Mesendoderm (in vitro differentiated cells): ENCODE data around the gene PEX14.

Source experiments
- DNase-seq: peaks from one replicate; pipeline ENCODE4 v3.0.0; 2013
- H2AK5ac ChIP-seq: 2 replicates; pipeline ENCODE4 v1.6.1; 2013; ENCODE audit warnings: low read length, inconsistent platforms
- H2BK120ac ChIP-seq: 2 replicates; pipeline ENCODE4 v1.6.1; 2013; ENCODE audit warnings: low read depth, mild to moderate bottlenecking, low read length, moderate library complexity, mixed read lengths
- H2BK15ac ChIP-seq: replicated peaks from 2 replicates; pipeline ENCODE4 v1.6.1; 2013; ENCODE audit warnings: low read depth, mild to moderate bottlenecking, moderate library complexity
- H2BK5ac ChIP-seq: 2 replicates; pipeline ENCODE4 v1.6.1; 2013; ENCODE audit warnings: low read length, inconsistent platforms
- H3K18ac ChIP-seq: 2 replicates; pipeline ENCODE4 v1.6.1; 2013; ENCODE audit warnings: mild to moderate bottlenecking, low read length, mixed read lengths
- H3K23ac ChIP-seq: one replicate; pipeline ENCODE4 v1.6.1; 2013; ENCODE audit warnings: low read length
- H3K27ac ChIP-seq: 2 replicates; pipeline ENCODE4 v1.5.1; 2013; ENCODE audit warnings: low read depth, mild to moderate bottlenecking, inconsistent platforms, low read length, moderate library complexity
- H3K27me3 ChIP-seq: 2 replicates; pipeline ENCODE4 v1.6.1; 2013; ENCODE audit warnings: low read length, control low read depth, mild to moderate bottlenecking, inconsistent platforms; ENCODE audit not compliant: insufficient read depth, poor library complexity
- H3K36me3 ChIP-seq: 2 replicates; pipeline ENCODE4 v1.6.1; 2013; ENCODE audit warnings: low read length, inconsistent platforms; ENCODE audit not compliant: control insufficient read depth, insufficient read depth
- H3K4ac ChIP-seq: one replicate; pipeline ENCODE4 v1.6.1; 2013; ENCODE audit warnings: low read depth, mild to moderate bottlenecking, low read length, moderate library complexity
- H3K4me1 ChIP-seq: 2 replicates; pipeline ENCODE4 v1.6.1; 2013; ENCODE audit warnings: low read depth, low read length, inconsistent platforms; ENCODE audit not compliant: control insufficient read depth
- H3K4me2 ChIP-seq: 2 replicates; pipeline ENCODE4 v1.6.1; 2013; ENCODE audit warnings: low read length
- H3K4me3 ChIP-seq: 2 replicates; pipeline ENCODE4 v1.5.1; 2013; ENCODE audit warnings: mild to moderate bottlenecking, low read length
- H3K56ac ChIP-seq: one replicate; pipeline ENCODE4 v1.6.1; 2013; ENCODE audit warnings: low read length
- H3K79me1 ChIP-seq: 2 replicates; pipeline ENCODE4 v1.6.1; 2013; ENCODE audit warnings: low read length, inconsistent platforms
- H3K79me2 ChIP-seq: 2 replicates; pipeline ENCODE4 v1.6.1; 2013; ENCODE audit warnings: mild to moderate bottlenecking, low read length; ENCODE audit not compliant: control insufficient read depth, insufficient read depth
- H3K9ac ChIP-seq: 2 replicates; pipeline ENCODE4 v1.6.1; 2013; ENCODE audit warnings: low read length, inconsistent platforms
- H4K5ac ChIP-seq: one replicate; pipeline ENCODE4 v1.6.1; 2013; ENCODE audit warnings: low read length
- H4K8ac ChIP-seq: one replicate; pipeline ENCODE4 v1.6.1; 2013; ENCODE audit warnings: low read depth, mild to moderate bottlenecking, control low read depth, low read length, moderate library complexity
- WGBS: extraction: QIAGEN DNeasy Blood & Tissue Kit; methylation state at CpG from one replicate; pipeline ENCODE4 v1.1.7; 2013; ENCODE audit warnings: low lambda C conversion rate, missing lambda C conversion rate; ENCODE audit not compliant: insufficient coverage; ENCODE audit errors: extremely low coverage; 5-methylcytosine and 5-hydroxymethylcytosine counted together

Gene PEX14

GRCh38 chr1:10430216-10431069, 44.3 kb upstream of the PEX14 start, which contains the start of gene CENPS:
TSS of gene CENPS (plus strand) at chr1:10430433. CDS start at chr1:10430518, 85 bp downstream.
- Histone ChIP-seq H3K27ac (peak within 1 kb of the TSS; percentile 62), H3K23ac (peak within 1 kb of the TSS; percentile 10), H3K4me3 (peak within 1 kb of the TSS; percentile 81), H2BK5ac (peak within 1 kb of the TSS; percentile 38), H3K79me1 (no peaks in the 10 kb centered on the region), H3K4me2 (peak within 1 kb of the TSS; percentile 76), H3K27me3 (no peaks in the 10 kb centered on the region), H3K18ac (peak within 1 kb of the TSS; percentile 57), H3K79me2 (no peaks in the 10 kb centered on the region), H3K4me1 (peaks cover 2% of the 10 kb centered on the region), H2AK5ac (peak within 1 kb of the TSS; percentile 6), H3K9ac (peak within 1 kb of the TSS; percentile 76), H3K36me3 (peaks cover 1% of the 10 kb centered on the region), H4K8ac (no peak within 1 kb of the TSS), H3K56ac (peak within 1 kb of the TSS; percentile 97), H4K5ac (no peak within 1 kb of the TSS), H3K4ac (no peak within 1 kb of the TSS), H2BK15ac (no peak within 1 kb of the TSS), H2BK120ac (no peak within 1 kb of the TSS)
- WGBS = no CpG with 5 or more reads among the region's 95 CpGs
- peak; percentile 96 for DNase-seq

- H3K36me3 ChIP-seq = peaks cover 1% of the 10 kb centered on the region
- H4K5ac ChIP-seq = no peak overlapping the region
- H2BK5ac ChIP-seq = no peak overlapping the region
- no peaks in the 10 kb centered on the region for H3K79me1 ChIP-seq
- no peak overlapping the region for H2BK15ac ChIP-seq
- peaks cover 2% of the 10 kb centered on the region for H3K4me1 ChIP-seq
- H4K8ac ChIP-seq = no peak overlapping the region
- no peak overlapping the region for H3K27ac ChIP-seq
- no peaks in the 10 kb centered on the region for H3K79me2 ChIP-seq
- H3K4me3 ChIP-seq = peak overlapping the region; percentile 81
- no peak overlapping the region for H3K4ac ChIP-seq
- H3K18ac ChIP-seq = peak overlapping the region; percentile 24
- H3K4me2 ChIP-seq = peak overlapping the region; percentile 76
- H2BK120ac ChIP-seq = no peak overlapping the region
- peak; percentile 51 for DNase-seq
- no peak overlapping the region for H2AK5ac ChIP-seq
- peak overlapping the region; percentile 97 for H3K56ac ChIP-seq
- no peak overlapping the region for H3K23ac ChIP-seq
- peak overlapping the region; percentile 76 for H3K9ac ChIP-seq
- WGBS = no CpG with 5 or more reads among the region's 30 CpGs
- H3K27me3 ChIP-seq = no peaks in the 10 kb centered on the region
Measured at GRCh38 chr1:10431070-10431730, 43.5 kb upstream of the PEX14 start.

GRCh38 chr1:10432910-10433700, 41.6 kb upstream of the PEX14 start:
- WGBS = no CpG with 5 or more reads among the region's 14 CpGs
- Histone ChIP-seq H3K23ac (no peak overlapping the region), H3K27ac (no peak overlapping the region), H3K18ac (no peak overlapping the region), H3K4ac (no peak overlapping the region), H4K8ac (no peak overlapping the region), H4K5ac (no peak overlapping the region), H2AK5ac (no peak overlapping the region), H3K79me1 (no peaks in the 10 kb centered on the region), H3K4me3 (no peak overlapping the region), H2BK120ac (no peak overlapping the region), H2BK15ac (no peak overlapping the region), H2BK5ac (no peak overlapping the region), H3K79me2 (no peaks in the 10 kb centered on the region), H3K27me3 (no peaks in the 10 kb centered on the region), H3K4me2 (no peak overlapping the region), H3K56ac (no peak overlapping the region), H3K36me3 (peaks cover 1% of the 10 kb centered on the region), H3K9ac (no peak overlapping the region), H3K4me1 (peaks cover 2% of the 10 kb centered on the region)
- no peak for DNase-seq

GRCh38 chr1:10433790-10434189, 41.0 kb upstream of the PEX14 start:
- Histone ChIP-seq H2BK15ac (no peak overlapping the region), H3K23ac (no peak overlapping the region), H3K36me3 (peaks cover 1% of the 10 kb centered on the region), H3K4me2 (no peak overlapping the region), H3K18ac (no peak overlapping the region), H3K4ac (no peak overlapping the region), H3K4me1 (peaks cover 2% of the 10 kb centered on the region), H3K9ac (no peak overlapping the region), H2BK120ac (no peak overlapping the region), H3K56ac (no peak overlapping the region), H3K79me1 (no peaks in the 10 kb centered on the region), H2AK5ac (no peak overlapping the region), H2BK5ac (no peak overlapping the region), H3K79me2 (no peaks in the 10 kb centered on the region), H3K27me3 (no peaks in the 10 kb centered on the region), H3K27ac (no peak overlapping the region), H4K8ac (no peak overlapping the region), H3K4me3 (no peak overlapping the region), H4K5ac (no peak overlapping the region)
- WGBS = no CpG with 5 or more reads among the region's 11 CpGs
- no peak for DNase-seq

- WGBS = no CpG with 5 or more reads among the region's 5 CpGs
- Histone ChIP-seq H3K18ac (no peak overlapping the region), H2BK15ac (no peak overlapping the region), H3K79me2 (no peaks in the 10 kb centered on the region), H3K4ac (no peak overlapping the region), H2AK5ac (no peak overlapping the region), H3K27me3 (no peaks in the 10 kb centered on the region), H2BK5ac (no peak overlapping the region), H3K27ac (no peak overlapping the region), H3K9ac (no peak overlapping the region), H3K56ac (no peak overlapping the region), H3K79me1 (no peaks in the 10 kb centered on the region), H3K36me3 (peaks cover 1% of the 10 kb centered on the region), H3K4me2 (no peak overlapping the region), H4K5ac (no peak overlapping the region), H3K4me3 (no peak overlapping the region), H4K8ac (no peak overlapping the region), H2BK120ac (no peak overlapping the region), H3K4me1 (peaks cover 2% of the 10 kb centered on the region), H3K23ac (no peak overlapping the region)
- DNase-seq = no peak
Measured at GRCh38 chr1:10434590-10434989, 40.2 kb upstream of the PEX14 start.
